Hematopoietic multipotent progenitor cell treated with erythropoietin and hydrocortisone succinate and interleukin-3 and kit ligand, for 4 days (in vitro differentiated cells): Measurements from ENCODE around the gene CCT3.
A peak's percentile ranks its signal among the peaks of the same experiment; 100 is the strongest.

Experiments used
- DNase-seq: peaks from one replicate; pipeline ENCODE4 v3.0.0-alpha.2; 2015

CCT3 gene

GRCh38 chr1:156276532-156276931 is 61.6 kb downstream of the CCT3 start:
- DNase-seq: peak; percentile 59

GRCh38 chr1:156270314-156270713 is 67.8 kb downstream of the CCT3 start:
- no peak for DNase-seq

- DNase-seq: no peak
Measured at GRCh38 chr1:156268336-156268735, 69.8 kb downstream of the CCT3 start.

GRCh38 chr1:156266051-156266450 is 72.0 kb downstream of the CCT3 start:
- DNase-seq: no peak

GRCh38 chr1:156263288-156263655 is 74.8 kb downstream of the CCT3 start:
- no peak for DNase-seq

GRCh38 chr1:156262461-156263287 is 75.4 kb downstream of the CCT3 start:
- DNase-seq: no peak

- no peak for DNase-seq
Measured at GRCh38 chr1:156260896-156261295, 77.2 kb downstream of the CCT3 start.

- DNase-seq: peak; percentile 58
Measured at GRCh38 chr1:156259805-156260204, 78.3 kb downstream of the CCT3 start.
